Putamen (tissue), 1 donor: Measurements from ENCODE around the gene ANTXRL.
"Not testable (repeated sequence)": the region's sequence is repeated elsewhere in the genome, so short reads cannot be mapped to it uniquely, and the experiment has no call there.

Source experiments
- DNase-seq: peaks from one replicate; pipeline ENCODE4 v3.0.0-alpha.2; 2016; ENCODE audit warnings: low spot score

The ANTXRL gene

GRCh38 chr10:46254467-46254866 is 32.3 kb upstream of the ANTXRL start:
- no peak for DNase-seq

GRCh38 chr10:46255210-46255609 is 31.6 kb upstream of the ANTXRL start:
- not testable (repeated sequence) for DNase-seq

GRCh38 chr10:46255801-46256747 is 30.7 kb upstream of the ANTXRL start:
- peak; percentile 15 for DNase-seq

DNA sequence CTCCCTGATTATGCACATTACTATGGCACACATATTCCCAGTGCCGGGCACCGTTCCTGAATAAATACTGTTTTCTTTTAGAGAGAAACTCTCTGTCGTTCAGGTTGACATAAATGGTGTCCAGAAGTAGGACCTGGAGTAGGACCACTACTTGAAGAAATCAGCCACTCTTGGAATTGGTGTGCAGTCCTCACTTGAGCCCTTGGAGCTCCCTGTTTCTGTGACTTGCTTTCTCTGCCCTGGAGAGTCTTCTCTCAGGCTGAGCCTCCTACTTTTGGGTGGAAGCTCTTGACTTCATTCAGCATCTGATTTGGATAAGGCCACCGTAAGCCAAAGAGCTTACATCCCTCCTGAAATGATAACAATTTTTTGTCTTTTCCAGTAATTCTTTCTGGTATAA is 29.7 kb upstream of the ANTXRL start:
- no peak for DNase-seq

GRCh38 chr10:46262906-46263560 is 23.8 kb upstream of the ANTXRL start:
- not testable (repeated sequence) for DNase-seq

GRCh38 chr10:46263831-46264268 is 22.9 kb upstream of the ANTXRL start:
- no peak for DNase-seq

DNA sequence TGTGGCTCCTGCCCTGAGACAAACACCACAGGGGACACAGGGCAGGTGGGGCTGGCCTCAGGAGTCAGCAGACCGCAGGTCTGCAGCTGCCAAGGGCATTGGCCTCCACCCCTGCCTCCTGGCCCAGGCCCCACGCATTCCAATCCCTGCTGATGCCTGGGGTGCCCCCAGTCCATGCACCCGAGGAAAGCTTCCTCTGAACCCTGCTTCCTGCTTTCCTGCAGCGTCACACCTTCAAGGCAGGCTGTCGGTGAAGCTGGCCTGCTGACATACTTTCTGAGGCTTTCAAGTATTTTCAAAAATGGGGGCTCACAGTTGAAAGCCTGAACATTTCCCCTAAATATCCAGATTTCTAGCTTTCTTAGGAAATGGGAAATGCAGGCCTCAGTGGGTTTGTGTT is 22.5 kb upstream of the ANTXRL start:
- no peak for DNase-seq

GRCh38 chr10:46264737-46265368 is 21.9 kb upstream of the ANTXRL start:
- no peak for DNase-seq

GRCh38 chr10:46265566-46266305 is 21.1 kb upstream of the ANTXRL start:
- not testable (repeated sequence) for DNase-seq

GRCh38 chr10:46266306-46266985 is 20.4 kb upstream of the ANTXRL start:
- DNase-seq: no peak

- DNase-seq: no peak
These were observed 19.4 kb upstream of the ANTXRL start for GRCh38 chr10:46267132-46267985.

GRCh38 chr10:46268076-46268881 is 18.5 kb upstream of the ANTXRL start:
- no peak for DNase-seq

GRCh38 chr10:46269554-46270053 is 17.2 kb upstream of the ANTXRL start:
- DNase-seq: not testable (repeated sequence)

DNA sequence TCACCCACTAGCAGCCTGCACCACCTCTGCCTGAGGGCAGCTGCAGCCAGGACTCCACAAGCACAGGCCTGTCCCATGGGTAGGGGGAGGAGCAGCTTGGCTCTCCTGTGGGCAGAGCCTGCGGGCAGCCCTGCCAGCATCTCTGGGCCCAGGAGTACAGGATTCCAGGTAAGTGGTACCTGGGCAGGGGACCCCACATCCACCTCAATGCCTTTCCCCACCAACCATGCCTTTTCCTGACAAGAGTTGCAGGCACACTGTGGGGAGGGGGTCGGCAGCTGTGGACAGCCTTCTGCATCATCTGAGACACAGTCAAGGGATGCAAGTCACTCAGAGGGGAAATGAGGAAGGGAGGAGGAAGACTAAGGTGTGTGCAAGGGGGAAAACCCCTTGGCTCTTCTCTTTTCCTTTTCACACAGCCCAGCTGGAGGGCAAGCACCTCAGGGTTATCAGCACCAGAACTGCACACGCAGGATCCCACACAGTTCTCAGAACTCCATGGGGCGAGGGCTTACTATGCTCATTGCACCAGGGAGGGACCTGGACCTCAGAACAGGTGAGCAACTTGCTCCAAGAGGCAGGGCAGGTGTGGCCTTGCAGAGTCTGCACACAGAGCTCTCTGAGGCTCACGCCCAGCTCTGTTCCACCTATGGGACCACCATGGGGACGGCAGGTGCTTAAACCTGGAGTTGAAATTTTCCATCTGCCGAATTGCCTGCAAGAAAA is 16.5 kb upstream of the ANTXRL start:
- DNase-seq: no peak

DNA sequence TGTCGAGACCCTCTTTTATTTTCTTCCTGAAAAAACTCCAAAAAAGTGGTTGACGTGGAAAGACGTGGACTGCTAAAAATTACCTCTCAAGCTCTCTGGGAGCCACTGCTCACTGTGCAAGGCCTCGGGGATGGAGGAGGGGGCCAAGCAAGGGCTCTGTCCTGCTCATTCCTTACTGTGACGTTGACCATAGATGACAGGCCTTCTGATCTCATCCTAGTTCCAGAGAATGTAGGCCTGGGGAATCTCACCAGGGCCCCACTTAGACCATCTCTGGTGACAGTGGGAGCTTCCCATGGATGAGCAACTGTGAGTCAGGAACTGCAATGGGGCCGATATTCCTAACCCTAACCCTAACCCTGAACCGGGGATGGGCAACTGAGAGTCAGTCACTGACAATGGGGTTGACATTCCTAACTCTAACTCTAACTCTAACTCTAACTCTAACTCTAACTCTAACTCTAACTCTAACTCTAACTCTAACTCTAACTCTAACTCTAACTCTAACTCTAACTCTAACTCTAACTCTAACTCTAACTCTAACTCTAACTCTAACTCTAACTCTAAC is 15.8 kb upstream of the ANTXRL start:
- DNase-seq: not testable (repeated sequence)

DNA sequence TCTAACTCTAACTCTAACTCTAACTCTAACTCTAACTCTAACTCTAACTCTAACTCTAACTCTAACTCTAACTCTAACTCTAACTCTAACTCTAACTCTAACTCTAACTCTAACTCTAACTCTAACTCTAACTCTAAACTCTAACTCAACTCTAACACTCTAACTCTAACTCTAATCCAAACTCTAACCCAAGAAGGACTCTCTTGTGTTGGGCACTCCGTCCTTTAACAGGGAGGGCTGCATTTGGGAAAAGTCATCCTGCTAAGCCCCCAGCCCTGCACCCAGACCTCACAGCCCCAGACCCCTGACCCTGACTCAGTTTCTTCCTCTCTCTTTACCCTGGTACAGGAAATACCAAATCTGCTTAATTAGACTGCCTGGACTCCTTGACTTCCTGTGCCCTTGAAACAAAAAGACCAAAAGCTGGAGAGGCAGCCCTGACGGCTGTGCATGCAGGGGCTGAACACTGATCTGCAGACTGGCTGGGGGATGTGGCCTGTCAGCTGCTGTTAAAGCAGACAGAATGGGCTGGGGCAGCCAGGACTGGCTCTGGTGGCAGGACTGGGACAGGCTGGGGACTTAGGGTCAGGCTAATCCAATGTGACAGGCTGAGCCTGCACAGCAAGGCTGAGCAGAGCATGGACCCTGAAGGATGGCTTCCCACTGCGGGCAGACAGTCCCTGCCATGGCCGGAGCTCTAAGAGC is 14.8 kb upstream of the ANTXRL start:
- not testable (repeated sequence) for DNase-seq

- no peak for DNase-seq
These were observed 13.9 kb upstream of the ANTXRL start for GRCh38 chr10:46272863-46273415.
